ENCODE data around the gene PPP2R2C. TPM values are rescaled to one million over a fixed set of nuclear protein-coding genes. Genes with fewer than 3 reads are reported as not detected.

Gene PPP2R2C
- total RNA-seq = 10 to 100 TPM; 50.7 to 81.3 (median 62.0) TPM

- intact Hi-C loops (cut with DNase I; ENCODE audit: low total_unique reads) = no loop called here
These were observed at the start of gene PPP2R2C for GRCh38 chr4:6472387-6473263. TSS of gene PPP2R2C (minus strand) at chr4:6472614. CDS start at chr4:6472229, 385 bp downstream.

GRCh38 chr4:6520978-6521377 lies 48.6 kb upstream of the PPP2R2C start:
- intact Hi-C loops (cut with DNase I; ENCODE audit: low total_unique reads) = no loop called here
- TF ChIP-seq POLR2A (IDR thresholded peaks at IDR 0.05) (no peak), CTCF (IDR thresholded peaks at IDR 0.05) (no peak)

More at GRCh38 chr4:6472387-6473263, at the start of gene PPP2R2C:
- H3K4me3 ChIP-seq (ENCODE audit: low read depth, poor library complexity, severe bottlenecking) = peak within 1 kb of the TSS; percentile 18
- WGBS, 2 donors = 7 to 8% methylated on average over 21 to 27 of the region's 86 CpGs
- peak; percentile 12 to 73 for DNase-seq (ENCODE audit: low spot score in 2 of 2)
- TF ChIP-seq POLR2A (IDR thresholded peaks at IDR 0.05) = no peak
- no peak for TF ChIP-seq CTCF (IDR thresholded peaks at IDR 0.05)

DNA sequence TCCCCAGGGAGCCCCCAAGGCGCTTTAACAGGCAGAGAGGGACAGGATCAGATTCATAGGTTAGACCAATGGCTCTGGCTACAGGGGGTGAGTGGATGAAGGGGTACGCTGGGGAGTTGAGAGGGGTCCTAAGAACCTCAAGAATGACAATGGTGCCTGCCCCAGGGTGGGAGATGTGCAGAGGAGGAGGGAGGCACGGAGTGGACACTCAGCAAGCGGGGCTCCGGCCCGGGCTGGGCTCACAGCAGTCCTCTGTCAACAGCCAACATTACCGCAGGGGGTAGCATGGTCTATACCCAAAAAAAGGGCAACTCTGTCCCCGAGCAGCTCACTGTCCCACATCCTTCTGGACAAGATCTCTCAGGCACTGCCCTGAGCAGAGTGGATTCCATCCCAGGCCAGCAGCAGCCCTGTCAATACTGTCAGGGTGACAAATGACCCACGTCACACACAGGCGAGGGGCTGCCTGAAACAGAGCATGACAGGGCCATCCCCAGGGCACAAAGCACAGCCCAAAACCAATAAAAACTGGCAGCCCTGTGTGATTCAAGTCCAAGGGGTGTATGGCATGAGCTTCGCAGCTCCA lies 47.7 kb upstream of the PPP2R2C start:
- intact Hi-C loops (cut with DNase I; ENCODE audit: low total_unique reads) = no loop called here
- no peak overlapping the region for H3K4me3 ChIP-seq (ENCODE audit: low read depth, poor library complexity, severe bottlenecking)
- no peak for TF ChIP-seq CTCF (IDR thresholded peaks at IDR 0.05)
- TF ChIP-seq POLR2A (IDR thresholded peaks at IDR 0.05) = no peak
- WGBS, 2 donors = 68 to 71% methylated on average over 11 of the region's 11 CpGs
- no peak for DNase-seq (ENCODE audit: low spot score in 2 of 2)

More at GRCh38 chr4:6520978-6521377, 48.6 kb upstream of the PPP2R2C start:
- 76 to 83% methylated on average over 6 of the region's 6 CpGs for WGBS, 2 donors
- H3K4me3 ChIP-seq (ENCODE audit: low read depth, poor library complexity, severe bottlenecking) = no peak overlapping the region
- no peak for DNase-seq (ENCODE audit: low spot score in 2 of 2)

- no peak overlapping the region for H3K4me3 ChIP-seq (ENCODE audit: low read depth, poor library complexity, severe bottlenecking)
- WGBS, 2 donors = 70 to 79% methylated on average over 1 to 2 of the region's 2 CpGs
- TF ChIP-seq POLR2A (IDR thresholded peaks at IDR 0.05) = no peak
- DNase-seq (ENCODE audit: low spot score in 2 of 2) = no peak
- intact Hi-C loops (cut with DNase I; ENCODE audit: low total_unique reads) = no loop called here
These were observed 44.8 kb upstream of the PPP2R2C start for GRCh38 chr4:6517171-6517570.

- no peak overlapping the region for H3K4me3 ChIP-seq (ENCODE audit: low read depth, poor library complexity, severe bottlenecking)
- DNase-seq (ENCODE audit: low spot score in 2 of 2) = no peak
- TF ChIP-seq POLR2A (IDR thresholded peaks at IDR 0.05) (no peak), CTCF (IDR thresholded peaks at IDR 0.05) (no peak)
- intact Hi-C loops (cut with DNase I; ENCODE audit: low total_unique reads) = no loop called here
- 63 to 76% methylated on average over 7 to 8 of the region's 8 CpGs for WGBS, 2 donors
These were observed 44.3 kb upstream of the PPP2R2C start for GRCh38 chr4:6516762-6517161.

GRCh38 chr4:6516281-6516680 lies 43.9 kb upstream of the PPP2R2C start:
- TF ChIP-seq POLR2A (IDR thresholded peaks at IDR 0.05) (no peak), CTCF (IDR thresholded peaks at IDR 0.05) (no peak)
- 81 to 82% methylated on average over 8 to 9 of the region's 9 CpGs for WGBS, 2 donors
- no peak for DNase-seq (ENCODE audit: low spot score in 2 of 2)
- no peak overlapping the region for H3K4me3 ChIP-seq (ENCODE audit: low read depth, poor library complexity, severe bottlenecking)
- intact Hi-C loops (cut with DNase I; ENCODE audit: low total_unique reads) = no loop called here
